OCI-LY3 (cell line): Measurements from ENCODE around the gene BNC2.

Experiments
- H2AFZ ChIP-seq: fragments of 200-600, 300-600 bp; shearing (Covaris generic); 2 replicates; pipeline ENCODE4 v1.6.0; 2014; ENCODE audit warnings: antibody characterized with exemption, low read depth, low read length
- H3K27ac ChIP-seq: fragments of 200-600, 300-600 bp; sonication (generic); 2 replicates; pipeline ENCODE4 v1.5.1; 2014; ENCODE audit warnings: mild to moderate bottlenecking, low read length, moderate library complexity, mixed read lengths
- H3K27me3 ChIP-seq: fragments of 200-600, 300-600 bp; sonication (generic); 2 replicates; pipeline ENCODE4 v1.6.1; 2014; ENCODE audit warnings: low read depth, low read length, mixed read lengths
- H3K36me3 ChIP-seq: fragments of 200-600, 300-600 bp; sonication (generic); replicated peaks from 2 replicates; pipeline ENCODE3; 2014; ENCODE audit warnings: low read depth, low read length, mixed read lengths
- H3K4me1 ChIP-seq: fragments of 300-600, 200-600 bp; sonication (generic); 2 replicates; pipeline ENCODE4 v1.6.1; 2014; ENCODE audit warnings: low read length, mixed read lengths
- H3K4me2 ChIP-seq: fragments of 200-600, 300-600 bp; sonication (generic); 2 replicates; pipeline ENCODE4 v1.6.1; 2014; ENCODE audit warnings: low read length, mixed read lengths
- H3K4me3 ChIP-seq: fragments of 300-600, 200-600 bp; sonication (generic); 2 replicates; pipeline ENCODE4 v1.5.1; 2014; ENCODE audit warnings: antibody characterized with exemption, mild to moderate bottlenecking, low read length, moderate library complexity
- H3K79me2 ChIP-seq: fragments of 300-600, 200-600 bp; shearing (Covaris generic); 2 replicates; pipeline ENCODE4 v1.6.1; 2014; ENCODE audit warnings: mild to moderate bottlenecking, low read length, mixed read lengths
- H3K9ac ChIP-seq: fragments of 300-600, 200-600 bp; shearing (Covaris generic); 2 replicates; pipeline ENCODE4 v1.6.0; 2014; ENCODE audit warnings: mild to moderate bottlenecking, low read length, moderate library complexity
- H3K9me3 ChIP-seq: fragments of 200-600, 300-600 bp; shearing (Covaris generic); 2 replicates; pipeline ENCODE4 v1.6.1; 2014; ENCODE audit warnings: low read length, mixed read lengths; ENCODE audit not compliant: insufficient read depth
- H4K20me1 ChIP-seq: fragments of 200-600, 300-600 bp; sonication (generic); 2 replicates; pipeline ENCODE4 v1.6.1; 2016; ENCODE audit warnings: low read length, mixed read lengths; ENCODE audit not compliant: insufficient read depth
- CTCF ChIP-seq: fragments of 200-600, 300-600 bp; sonication (generic); IDR thresholded peaks from 2 replicates; pipeline ENCODE4 v1.5.1; 2014; ENCODE audit warnings: antibody characterized with exemption, low read length, low read depth
- EZH2phosphoT487 ChIP-seq: fragments of 200-600 bp; shearing (Covaris generic); IDR thresholded peaks from 2 replicates; pipeline ENCODE4 v1.6.1; 2018; ENCODE audit warnings: antibody characterized with exemption, mixed run types, low read depth

BNC2 gene

GRCh38 chr9:16386007-16386826 is 484.3 kb downstream of the BNC2 start:
- Histone ChIP-seq H3K9me3 (no peaks in the 10 kb centered on the region), H3K36me3 (no peaks in the 10 kb centered on the region), H2AFZ (no peak overlapping the region), H3K27ac (no peak overlapping the region), H3K4me3 (no peak overlapping the region), H3K9ac (no peak overlapping the region), H3K4me1 (no peaks in the 10 kb centered on the region), H3K79me2 (no peaks in the 10 kb centered on the region), H3K4me2 (no peak overlapping the region), H4K20me1 (no peaks in the 10 kb centered on the region), H3K27me3 (no peaks in the 10 kb centered on the region)
- TF ChIP-seq CTCF (no peak), EZH2phosphoT487 (no peak)

DNA sequence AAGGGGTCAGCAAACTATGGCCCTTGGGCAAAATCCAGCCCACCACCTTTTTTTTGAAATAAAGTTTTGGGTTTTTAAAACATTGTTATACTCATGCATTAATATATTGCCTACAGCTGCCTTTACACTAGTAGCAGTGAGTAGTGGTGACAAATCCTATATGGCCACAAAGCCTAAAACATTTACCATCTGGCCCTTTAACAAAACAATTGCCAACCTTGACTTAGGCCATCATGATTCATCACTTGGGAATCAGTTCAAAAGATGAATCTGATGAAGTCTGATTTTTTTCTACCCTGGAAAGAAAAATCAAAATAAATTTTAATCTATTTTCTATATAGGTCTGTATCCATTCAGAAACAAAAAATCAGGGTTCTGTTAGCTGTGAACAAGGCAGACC is 484.9 kb downstream of the BNC2 start:
- H2AFZ ChIP-seq: no peak overlapping the region
- H3K4me3 ChIP-seq: no peak overlapping the region
- no peak overlapping the region for H3K4me2 ChIP-seq
- no peaks in the 10 kb centered on the region for H3K27me3 ChIP-seq
- H4K20me1 ChIP-seq: no peaks in the 10 kb centered on the region
- TF ChIP-seq EZH2phosphoT487: no peak
- no peak for TF ChIP-seq CTCF
- no peak overlapping the region for H3K9ac ChIP-seq
- H3K27ac ChIP-seq: no peak overlapping the region
- H3K79me2 ChIP-seq: no peaks in the 10 kb centered on the region
- no peaks in the 10 kb centered on the region for H3K36me3 ChIP-seq
- H3K9me3 ChIP-seq: no peaks in the 10 kb centered on the region
- H3K4me1 ChIP-seq: no peaks in the 10 kb centered on the region

GRCh38 chr9:16384993-16385392 is 485.5 kb downstream of the BNC2 start:
- Histone ChIP-seq H3K27ac (no peak overlapping the region), H4K20me1 (no peaks in the 10 kb centered on the region), H2AFZ (no peak overlapping the region), H3K27me3 (no peaks in the 10 kb centered on the region), H3K9me3 (no peaks in the 10 kb centered on the region), H3K4me2 (no peak overlapping the region), H3K9ac (no peak overlapping the region), H3K4me1 (no peaks in the 10 kb centered on the region), H3K36me3 (no peaks in the 10 kb centered on the region), H3K79me2 (no peaks in the 10 kb centered on the region), H3K4me3 (no peak overlapping the region)
- TF ChIP-seq EZH2phosphoT487: no peak
- no peak for TF ChIP-seq CTCF

DNA sequence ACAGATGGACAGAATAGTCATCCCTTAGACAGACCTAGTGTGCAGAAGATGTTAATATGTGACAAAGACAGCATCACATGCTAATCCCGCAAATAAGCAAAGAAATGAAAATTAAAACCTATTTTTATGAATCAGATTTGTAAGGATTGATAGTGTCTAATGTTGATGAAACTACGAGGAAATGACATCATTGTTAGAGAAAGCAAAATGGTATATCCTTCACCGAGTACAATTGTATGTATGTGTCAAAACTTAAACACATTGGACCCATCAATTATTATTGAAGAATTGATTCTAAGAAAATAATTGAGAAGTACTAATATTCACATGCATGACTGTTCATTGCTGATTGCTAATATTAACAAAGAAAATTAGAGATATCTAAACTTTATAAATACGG is 493.2 kb downstream of the BNC2 start:
- no peaks in the 10 kb centered on the region for H3K36me3 ChIP-seq
- H3K27me3 ChIP-seq: no peaks in the 10 kb centered on the region
- H3K9ac ChIP-seq: no peak overlapping the region
- no peaks in the 10 kb centered on the region for H3K9me3 ChIP-seq
- no peak overlapping the region for H2AFZ ChIP-seq
- no peaks in the 10 kb centered on the region for H3K4me1 ChIP-seq
- no peaks in the 10 kb centered on the region for H4K20me1 ChIP-seq
- no peaks in the 10 kb centered on the region for H3K79me2 ChIP-seq
- TF ChIP-seq EZH2phosphoT487: no peak
- TF ChIP-seq CTCF: no peak
- H3K4me2 ChIP-seq: no peak overlapping the region
- no peak overlapping the region for H3K4me3 ChIP-seq
- no peak overlapping the region for H3K27ac ChIP-seq
